NOMO-1 (cell line): Measurements from ENCODE around the gene NPPC.
A peak's percentile ranks its signal among the peaks of the same experiment; 100 is the strongest.
"Not testable (repeated sequence)": the region's sequence is repeated elsewhere in the genome, so short reads cannot be mapped to it uniquely, and the experiment has no call there.

Experiments
- DNase-seq, 2 experiments: peaks; one replicate each; lab custom pipeline; 2025; ENCODE audit not compliant: unreplicated experiment in 2 of 2; lab: John Stamatoyannopoulos, UW

Gene NPPC

GRCh38 chr2:231891514-231891905, 34.7 kb downstream of the NPPC start:
- DNase-seq: no peak

- peak in 1 of 2 experiments; percentile 2 for DNase-seq
Observed at GRCh38 chr2:231890896-231891513, 35.2 kb downstream of the NPPC start.

GRCh38 chr2:231887756-231888155, 38.4 kb downstream of the NPPC start:
- no peak for DNase-seq

- no peak for DNase-seq
Observed at GRCh38 chr2:231886071-231886681, 40.0 kb downstream of the NPPC start.

- no peak for DNase-seq
Observed at GRCh38 chr2:231884438-231885140, 41.6 kb downstream of the NPPC start.

GRCh38 chr2:231883468-231883881, 42.7 kb downstream of the NPPC start:
- DNase-seq: peak; percentile 19 to 91

GRCh38 chr2:231882646-231883045, 43.5 kb downstream of the NPPC start:
- peak in 1 of 2 experiments; percentile 13 for DNase-seq

- DNase-seq: not testable (repeated sequence)
Observed at GRCh38 chr2:231880371-231880770, 45.8 kb downstream of the NPPC start.

GRCh38 chr2:231879216-231879615, 47.0 kb downstream of the NPPC start:
- no peak for DNase-seq

- DNase-seq: no peak
Observed at GRCh38 chr2:231877533-231878456, 48.4 kb downstream of the NPPC start.

- DNase-seq: no peak
Observed at GRCh38 chr2:231874944-231875343, 51.3 kb downstream of the NPPC start.
